CD14-positive monocyte (primary cell): ENCODE data around the gene HOXB1. TPM values are rescaled to one million over a fixed set of nuclear protein-coding genes. Genes with fewer than 3 reads are reported as not detected.

ENCODE experiments used
- DNase-seq, 3 donors: peaks; one replicate each; pipeline ENCODE4 v3.0.0-alpha.2; 2011 to 2022
- H2AFZ ChIP-seq: 2 replicates; pipeline ENCODE4 v1.6.0; 2012; ENCODE audit warnings: mild to moderate bottlenecking, low read depth, low read length, inconsistent platforms; ENCODE audit not compliant: insufficient read depth, poor library complexity, severe bottlenecking
- H3K27ac ChIP-seq, 2 donors: 1 replicate in 1 of 2; 2 replicates in 1 of 2; pipeline ENCODE4 v1.5.1; 2012 to 2013; ENCODE audit warnings: low read length in 2 of 2, control low read depth in 1 of 2, inconsistent platforms in 1 of 2, low read depth in 1 of 2, mild to moderate bottlenecking in 1 of 2
- H3K27me3 ChIP-seq, 2 donors: one replicate each; pipeline versions ENCODE4 v1.6.0 to v1.6.1; 2011 to 2013; ENCODE audit warnings: low read length in 2 of 2; ENCODE audit not compliant: control insufficient read depth in 2 of 2, insufficient read depth in 2 of 2
- H3K36me3 ChIP-seq, 2 donors: replicated peaks in 1 of 2; 1 replicate in 1 of 2; 2 replicates in 1 of 2; pipeline versions ENCODE4 v1.5.1 to v1.6.1; 2012 to 2013; ENCODE audit warnings: low read length in 2 of 2, control low read depth in 1 of 2, inconsistent platforms in 1 of 2, mild to moderate bottlenecking in 1 of 2; ENCODE audit not compliant: insufficient read depth in 2 of 2, control insufficient read depth in 1 of 2
- H3K4me1 ChIP-seq, 2 donors: 1 replicate in 1 of 2; 2 replicates in 1 of 2; pipeline versions ENCODE4 v1.5.1 to v1.6.1; 2012 to 2013; ENCODE audit warnings: low read length in 2 of 2, control low read depth in 1 of 2, inconsistent platforms in 1 of 2, mild to moderate bottlenecking in 1 of 2, moderate library complexity in 1 of 2; ENCODE audit not compliant: insufficient read depth in 2 of 2, control insufficient read depth in 1 of 2
- H3K4me2 ChIP-seq: replicated peaks from 2 replicates; pipeline ENCODE3; 2012; ENCODE audit warnings: low read length, moderate library complexity, mild to moderate bottlenecking; ENCODE audit not compliant: poor library complexity, severe bottlenecking; ENCODE audit errors: extremely low read depth
- H3K4me3 ChIP-seq, 3 experiments: fragments of 200-600 bp in 1 of 3; sonication (generic) in 1 of 3; replicated peaks in 1 of 3; 1 replicate in 2 of 3; 2 replicates in 1 of 3; pipeline ENCODE4 v1.5.1; 2011 to 2013; ENCODE audit warnings: low read length in 3 of 3, mild to moderate bottlenecking in 3 of 3, control low read depth in 2 of 3, low read depth in 2 of 3, inconsistent platforms in 1 of 3, moderate library complexity in 1 of 3
- H3K79me2 ChIP-seq: 2 replicates; pipeline ENCODE4 v1.6.0; 2012; ENCODE audit warnings: mild to moderate bottlenecking, control low read depth, inconsistent platforms, low read length, moderate library complexity; ENCODE audit not compliant: insufficient read depth
- H3K9ac ChIP-seq: 2 replicates; pipeline ENCODE4 v1.6.0; 2017; ENCODE audit warnings: low read length, mild to moderate bottlenecking; ENCODE audit not compliant: insufficient read depth, poor library complexity, severe bottlenecking
- H3K9me3 ChIP-seq, 2 donors: replicated peaks in 1 of 2; 1 replicate in 1 of 2; 2 replicates in 1 of 2; pipeline versions ENCODE4 v1.5.1 to v1.6.1; 2012 to 2013; ENCODE audit warnings: low read length in 2 of 2, control low read depth in 1 of 2; ENCODE audit not compliant: control insufficient read depth in 1 of 2, insufficient read depth in 1 of 2
- H4K20me1 ChIP-seq: 2 replicates; pipeline ENCODE4 v1.6.0; 2012; ENCODE audit warnings: mild to moderate bottlenecking, low read length, control low read depth, moderate library complexity; ENCODE audit not compliant: insufficient read depth
- H3K27ac Mint-ChIP-seq, 7 donors: one replicate each; pipeline ENCODE4 v1.8.0; 2020; ENCODE audit warnings: mild to moderate bottlenecking in 7 of 7, mixed read lengths in 7 of 7, moderate library complexity in 6 of 7, inconsistent platforms in 2 of 7
- H3K27me3 Mint-ChIP-seq, 3 donors: one replicate each; pipeline ENCODE4 v1.8.0; 2021 to 2022; ENCODE audit warnings: low read depth in 3 of 3, mild to moderate bottlenecking in 3 of 3, mixed read lengths in 3 of 3, moderate library complexity in 3 of 3, inconsistent platforms in 1 of 3
- H3K36me3 Mint-ChIP-seq, 2 donors: one replicate each; pipeline ENCODE4 v1.8.0; 2020; ENCODE audit warnings: mixed read lengths in 2 of 2, inconsistent platforms in 1 of 2, mild to moderate bottlenecking in 1 of 2
- H3K4me1 Mint-ChIP-seq: one replicate; pipeline ENCODE4 v1.8.0; 2020; ENCODE audit warnings: mild to moderate bottlenecking, mixed read lengths
- H3K4me3 Mint-ChIP-seq, 2 donors: one replicate each; pipeline ENCODE4 v1.8.0; 2020; ENCODE audit warnings: mild to moderate bottlenecking in 2 of 2, mixed read lengths in 2 of 2, moderate library complexity in 1 of 2
- H3K9me3 Mint-ChIP-seq, 7 donors: one replicate each; pipeline ENCODE4 v1.8.0; 2020 to 2022; ENCODE audit warnings: mixed read lengths in 7 of 7, mild to moderate bottlenecking in 6 of 7, moderate library complexity in 6 of 7, inconsistent platforms in 2 of 7
- WGBS: methylation state at CpG from one replicate; pipeline ENCODE4 v1.1.5; 2013; ENCODE audit warnings: missing lambda C conversion rate; ENCODE audit not compliant: insufficient coverage; 5-methylcytosine and 5-hydroxymethylcytosine counted together
- intact Hi-C, 2 donors: fragments of 100-400 bp; cut with micrococcal nuclease; formaldehyde crosslinking; loops; one replicate each; pipeline versions ENCODE4 v1.15.0 to v1.15.1; 2023
- polyA plus RNA-seq, 3 donors: library from polyadenylated mRNA; depleted of rRNA in 1 of 3; unstranded in 2 of 3; stranded (reverse) in 1 of 3; fragments of 300-500 nt in 2 of 3; fragments of >200 nt in 1 of 3; fragmentation: Illumina TruSeq in 2 of 3; gene quantifications; 1 replicate in 2 of 3; 2 replicates in 1 of 3; pipeline ENCODE4 v1.2.3, GENCODE V29; 2012 to 2021
- TF ChIP-seq, protein P1 (sequence below): fragments of 200-600 bp; IDR thresholded peaks from one replicate; pipeline ENCODE4 v1.8.0; 2022; ENCODE audit warnings: antibody characterized with exemption, mild to moderate bottlenecking

Gene HOXB1
- polyA plus RNA-seq, 3 donors: not detected

DNA sequence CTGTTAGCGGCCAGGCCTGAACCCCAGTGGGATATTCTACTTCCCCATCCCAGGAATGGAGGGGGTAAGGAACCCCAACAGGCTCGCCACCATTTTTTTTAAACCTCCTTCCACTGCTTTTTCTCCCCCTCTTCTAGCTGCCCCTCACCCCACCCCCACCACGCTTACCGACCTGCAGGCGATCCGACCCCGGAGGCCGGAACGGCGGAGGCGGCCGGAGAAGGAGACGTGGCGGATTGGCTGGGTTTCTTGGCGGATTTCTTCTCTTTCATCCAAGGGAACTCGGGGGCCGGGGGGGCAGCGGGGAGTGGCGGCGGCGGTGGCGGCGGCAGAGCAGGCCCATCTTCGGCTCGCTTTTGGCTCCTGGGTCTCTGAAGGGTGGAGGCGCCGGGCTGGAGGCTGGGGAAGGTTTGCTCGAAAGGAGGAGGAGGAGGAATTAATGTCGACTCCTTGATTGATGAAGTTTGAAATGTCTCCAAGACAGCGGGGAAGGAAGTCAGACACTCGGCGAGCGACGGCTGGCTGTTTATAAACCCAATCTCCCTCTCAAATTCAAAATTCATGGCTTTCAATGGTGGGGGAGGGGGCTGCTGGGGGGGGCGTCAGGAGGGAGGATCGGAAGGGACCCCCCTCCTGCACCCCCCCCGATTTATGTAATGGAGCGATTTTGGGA is 13.7 kb upstream of the HOXB1 start:
- peak in 2 of 3 donors; percentile 27 to 35 for DNase-seq
- H3K79me2 ChIP-seq: no peaks in the 10 kb centered on the region
- H3K27me3 ChIP-seq: peaks cover 40 to 84% of the 10 kb centered on the region in 2 donors
- H3K4me2 ChIP-seq: peak overlapping the region; percentile 73
- peak overlapping the region; percentile 57 for H3K9ac ChIP-seq
- no peaks in the 10 kb centered on the region for H4K20me1 ChIP-seq
- Mint-ChIP-seq H3K4me1 (peaks cover 62% of the 10 kb centered on the region), H3K4me3 (peak overlapping the region; percentile 81 to 92), H3K9me3 (peaks cover 0 to 30% (median 18%) of the 10 kb centered on the region in 7 donors), H3K27ac (peak overlapping the region in 5 of 7 donors; percentile 18 to 90 (median 76)), H3K27me3 (peaks cover 83 to 89% (median 87%) of the 10 kb centered on the region in 3 donors), H3K36me3 (peaks cover 5 to 17% of the 10 kb centered on the region in 2 donors)
- H3K27ac ChIP-seq: peak overlapping the region in 1 of 2 donors; percentile 42
- intact Hi-C loops: no loop called here
- no peaks in the 10 kb centered on the region for H3K36me3 ChIP-seq
- H3K4me3 ChIP-seq: peak overlapping the region; percentile 57 to 83 (median 62)
- H3K4me1 ChIP-seq: peaks cover 41 to 58% of the 10 kb centered on the region in 2 donors
- 0% methylated on average over 19 of the region's 38 CpGs for WGBS
- H2AFZ ChIP-seq: peak overlapping the region; percentile 97
- H3K9me3 ChIP-seq: no peaks in the 10 kb centered on the region
- TF ChIP-seq, protein P1, sequence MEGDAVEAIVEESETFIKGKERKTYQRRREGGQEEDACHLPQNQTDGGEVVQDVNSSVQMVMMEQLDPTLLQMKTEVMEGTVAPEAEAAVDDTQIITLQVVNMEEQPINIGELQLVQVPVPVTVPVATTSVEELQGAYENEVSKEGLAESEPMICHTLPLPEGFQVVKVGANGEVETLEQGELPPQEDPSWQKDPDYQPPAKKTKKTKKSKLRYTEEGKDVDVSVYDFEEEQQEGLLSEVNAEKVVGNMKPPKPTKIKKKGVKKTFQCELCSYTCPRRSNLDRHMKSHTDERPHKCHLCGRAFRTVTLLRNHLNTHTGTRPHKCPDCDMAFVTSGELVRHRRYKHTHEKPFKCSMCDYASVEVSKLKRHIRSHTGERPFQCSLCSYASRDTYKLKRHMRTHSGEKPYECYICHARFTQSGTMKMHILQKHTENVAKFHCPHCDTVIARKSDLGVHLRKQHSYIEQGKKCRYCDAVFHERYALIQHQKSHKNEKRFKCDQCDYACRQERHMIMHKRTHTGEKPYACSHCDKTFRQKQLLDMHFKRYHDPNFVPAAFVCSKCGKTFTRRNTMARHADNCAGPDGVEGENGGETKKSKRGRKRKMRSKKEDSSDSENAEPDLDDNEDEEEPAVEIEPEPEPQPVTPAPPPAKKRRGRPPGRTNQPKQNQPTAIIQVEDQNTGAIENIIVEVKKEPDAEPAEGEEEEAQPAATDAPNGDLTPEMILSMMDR: no peak

DNA sequence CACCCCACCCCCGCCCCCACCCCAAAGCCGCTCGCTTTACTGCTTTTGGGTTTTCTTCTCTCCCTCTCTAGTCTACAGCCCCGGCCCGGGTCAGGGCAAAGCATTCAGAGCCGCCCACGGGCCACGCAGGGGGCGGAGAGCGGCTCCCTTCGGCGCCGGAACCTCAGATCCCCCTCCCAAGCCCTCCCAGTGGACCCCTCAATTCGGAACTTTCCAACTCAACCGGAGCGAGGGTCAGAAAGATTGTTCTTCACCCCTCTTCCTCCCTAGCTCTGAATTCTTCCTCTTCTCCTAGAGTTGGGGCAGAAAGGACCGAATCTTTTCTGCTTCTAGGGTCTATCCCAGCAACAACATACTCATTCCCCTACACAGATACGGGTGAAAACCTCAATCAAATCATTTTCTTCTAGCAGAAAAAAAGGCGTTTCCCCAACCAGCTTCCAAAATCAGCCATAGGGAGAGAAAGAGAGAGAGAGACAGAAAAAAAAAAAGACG is 13.1 kb upstream of the HOXB1 start:
- intact Hi-C loops: no loop called here
- Mint-ChIP-seq H3K27ac (peak overlapping the region in 5 of 7 donors; percentile 2 to 76 (median 46)), H3K4me1 (peaks cover 62% of the 10 kb centered on the region), H3K9me3 (peaks cover 0 to 30% (median 18%) of the 10 kb centered on the region in 7 donors), H3K27me3 (peaks cover 83 to 91% (median 89%) of the 10 kb centered on the region in 3 donors), H3K4me3 (peak overlapping the region; percentile 81 to 92), H3K36me3 (peaks cover 5 to 17% of the 10 kb centered on the region in 2 donors)
- TF ChIP-seq, protein P1: no peak
- Histone ChIP-seq H3K27me3 (peaks cover 40 to 86% of the 10 kb centered on the region in 2 donors), H3K4me2 (peak overlapping the region; percentile 73), H3K9me3 (no peaks in the 10 kb centered on the region), H2AFZ (peak overlapping the region; percentile 97), H3K27ac (peak overlapping the region; percentile 8 to 42), H4K20me1 (no peaks in the 10 kb centered on the region), H3K36me3 (no peaks in the 10 kb centered on the region), H3K9ac (peak overlapping the region; percentile 57), H3K4me3 (peak overlapping the region; percentile 57 to 83 (median 62)), H3K79me2 (no peaks in the 10 kb centered on the region), H3K4me1 (peaks cover 41 to 58% of the 10 kb centered on the region in 2 donors)
- DNase-seq: no peak
- 0% methylated on average over 13 of the region's 20 CpGs for WGBS
